ENCODE data around the gene TWIST1. TPM values are rescaled to one million over a fixed set of nuclear protein-coding genes. Genes with fewer than 3 reads are reported as not detected.

TWIST1 gene
- polyA plus RNA-seq, 3 donors, result 7.8 to 9.3 (median 7.9) TPM

Other genes with a start within 250 kb of the TWIST1 start
- not detected for gene FERD3L, start 27.8 kb upstream of the TWIST1 start, polyA plus RNA-seq (ENCODE audit: insufficient read length in 3 of 3)

Data from renal cortex interstitium (tissue), 3 donors.